Parathyroid adenoma (tissue), 2 donors: ENCODE measurements around the gene TDRD9.

Source experiments
- H2AFZ ChIP-seq: fragments of 300-600 bp; sonication (generic); one replicate; pipeline ENCODE4 v1.7.0; 2017; ENCODE audit warnings: antibody characterized with exemption, mild to moderate bottlenecking
- H3K27ac ChIP-seq: fragments of 300-600 bp; sonication (generic); one replicate; pipeline ENCODE4 v1.7.0; 2017
- H3K27me3 ChIP-seq: fragments of 300-600 bp; sonication (generic); one replicate; pipeline ENCODE4 v1.7.0; 2017; ENCODE audit warnings: low read length; ENCODE audit not compliant: control insufficient read depth, insufficient read depth
- H3K36me3 ChIP-seq: fragments of 300-600 bp; sonication (generic); one replicate; pipeline ENCODE4 v1.7.0; 2017; ENCODE audit warnings: low read length; ENCODE audit not compliant: control insufficient read depth, insufficient read depth
- H3K4me1 ChIP-seq: fragments of 300-600 bp; sonication (generic); one replicate; pipeline ENCODE4 v1.7.0; 2017; ENCODE audit warnings: control low read depth
- H3K4me2 ChIP-seq: fragments of 300-600 bp; sonication (generic); one replicate; pipeline ENCODE4 v1.7.0; 2017; ENCODE audit warnings: low read length
- H3K4me3 ChIP-seq: fragments of 300-600 bp; sonication (generic); one replicate; pipeline ENCODE4 v1.7.0; 2017; ENCODE audit warnings: low read depth, low read length
- H3K79me2 ChIP-seq: fragments of 300-600 bp; sonication (generic); one replicate; pipeline ENCODE4 v1.7.0; 2017; ENCODE audit warnings: control low read depth
- H3K9ac ChIP-seq: fragments of 300-600 bp; sonication (generic); one replicate; pipeline ENCODE4 v1.7.0; 2017; ENCODE audit warnings: mild to moderate bottlenecking
- H3K9me3 ChIP-seq: fragments of 300-600 bp; sonication (generic); one replicate; pipeline ENCODE4 v1.7.0; 2017; ENCODE audit warnings: low read length; ENCODE audit not compliant: control insufficient read depth
- CTCF ChIP-seq: fragments of 300-600 bp; sonication (generic); IDR thresholded peaks from one replicate; pipeline ENCODE4 v1.7.0; 2017; ENCODE audit warnings: antibody characterized with exemption, mild to moderate bottlenecking
- donor health status: primary hyperparathyroidism.

Gene TDRD9

GRCh38 chr14:104072586-104072985 is 144.3 kb downstream of the TDRD9 start:
- no peaks in the 10 kb centered on the region for H3K4me1 ChIP-seq
- no peaks in the 10 kb centered on the region for H3K9me3 ChIP-seq
- H3K36me3 ChIP-seq, result no peaks in the 10 kb centered on the region
- no peak overlapping the region for H3K4me3 ChIP-seq
- H3K4me2 ChIP-seq, result no peak overlapping the region
- no peaks in the 10 kb centered on the region for H3K79me2 ChIP-seq
- no peak overlapping the region for H2AFZ ChIP-seq
- no peak for TF ChIP-seq CTCF
- no peak overlapping the region for H3K27ac ChIP-seq
- H3K9ac ChIP-seq, result no peak overlapping the region
- no peaks in the 10 kb centered on the region for H3K27me3 ChIP-seq

GRCh38 chr14:104073764-104074163 is 145.5 kb downstream of the TDRD9 start:
- H3K9ac ChIP-seq, result no peak overlapping the region
- TF ChIP-seq CTCF, result no peak
- H3K4me2 ChIP-seq, result no peak overlapping the region
- no peak overlapping the region for H2AFZ ChIP-seq
- H3K27me3 ChIP-seq, result no peaks in the 10 kb centered on the region
- H3K4me1 ChIP-seq, result no peaks in the 10 kb centered on the region
- no peaks in the 10 kb centered on the region for H3K79me2 ChIP-seq
- no peak overlapping the region for H3K4me3 ChIP-seq
- no peaks in the 10 kb centered on the region for H3K9me3 ChIP-seq
- H3K36me3 ChIP-seq, result no peaks in the 10 kb centered on the region
- H3K27ac ChIP-seq, result no peak overlapping the region

GRCh38 chr14:104075530-104076151 is 147.4 kb downstream of the TDRD9 start:
- TF ChIP-seq CTCF, result peak; percentile 74
- no peak overlapping the region for H3K4me3 ChIP-seq
- no peaks in the 10 kb centered on the region for H3K36me3 ChIP-seq
- H3K9me3 ChIP-seq, result no peaks in the 10 kb centered on the region
- H3K27me3 ChIP-seq, result no peaks in the 10 kb centered on the region
- no peak overlapping the region for H3K9ac ChIP-seq
- no peaks in the 10 kb centered on the region for H3K4me1 ChIP-seq
- H2AFZ ChIP-seq, result no peak overlapping the region
- no peak overlapping the region for H3K27ac ChIP-seq
- no peaks in the 10 kb centered on the region for H3K79me2 ChIP-seq
- no peak overlapping the region for H3K4me2 ChIP-seq

- no peak overlapping the region for H3K4me3 ChIP-seq
- H3K27ac ChIP-seq, result no peak overlapping the region
- H3K9me3 ChIP-seq, result no peaks in the 10 kb centered on the region
- H3K4me1 ChIP-seq, result no peaks in the 10 kb centered on the region
- H3K36me3 ChIP-seq, result no peaks in the 10 kb centered on the region
- no peak overlapping the region for H3K9ac ChIP-seq
- H2AFZ ChIP-seq, result no peak overlapping the region
- H3K4me2 ChIP-seq, result no peak overlapping the region
- H3K27me3 ChIP-seq, result no peaks in the 10 kb centered on the region
- H3K79me2 ChIP-seq, result no peaks in the 10 kb centered on the region
- TF ChIP-seq CTCF, result no peak
Observed at GRCh38 chr14:104076743-104077142, 148.5 kb downstream of the TDRD9 start.

GRCh38 chr14:104078031-104078455 is 149.8 kb downstream of the TDRD9 start:
- peak; percentile 100 for TF ChIP-seq CTCF
- Histone ChIP-seq H3K79me2 (no peaks in the 10 kb centered on the region), H3K4me1 (peaks cover 3% of the 10 kb centered on the region), H3K27ac (no peak overlapping the region), H3K36me3 (no peaks in the 10 kb centered on the region), H3K4me2 (no peak overlapping the region), H3K27me3 (no peaks in the 10 kb centered on the region), H2AFZ (peak overlapping the region; percentile 49), H3K9ac (no peak overlapping the region), H3K9me3 (no peaks in the 10 kb centered on the region), H3K4me3 (no peak overlapping the region)
